ENCODE measurements around the gene MISFA.
"Not testable (repeated sequence)": the region's sequence is repeated elsewhere in the genome, so short reads cannot be mapped to it uniquely, and the experiment has no call there.

MISFA gene

DNA sequence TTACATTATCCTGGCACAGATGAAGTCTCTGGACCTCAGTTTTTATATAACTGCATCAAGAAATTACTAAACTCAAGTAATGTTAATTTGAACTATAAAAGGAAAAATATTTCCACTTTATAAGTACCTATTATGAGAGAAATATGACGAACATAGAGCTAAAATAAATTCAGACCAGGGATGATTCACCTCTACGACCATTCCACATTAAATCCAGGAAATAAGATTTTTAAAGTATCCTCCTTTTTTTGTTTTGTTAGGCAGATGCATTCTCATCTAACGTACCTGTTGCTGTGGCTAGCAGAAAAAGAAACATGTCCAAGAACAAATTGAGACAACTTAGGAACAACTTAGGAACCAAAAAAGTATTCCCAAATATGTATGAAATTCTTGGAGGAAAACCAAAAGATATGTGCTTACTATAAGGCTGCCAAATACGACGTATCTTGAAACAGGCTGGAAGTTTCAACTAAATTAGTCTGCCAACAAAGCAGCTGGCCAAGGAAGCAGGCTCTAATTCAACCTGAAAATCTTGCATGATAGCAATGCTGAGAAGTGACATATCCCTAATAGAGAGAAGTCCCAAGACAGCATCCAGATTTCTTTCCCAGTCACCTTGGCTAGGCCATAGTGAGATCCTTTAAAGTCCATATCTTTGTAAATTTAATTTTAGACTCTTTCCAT lies 18.9 kb downstream of the MISFA start:
- DNase-seq: peak; percentile 42

DNA sequence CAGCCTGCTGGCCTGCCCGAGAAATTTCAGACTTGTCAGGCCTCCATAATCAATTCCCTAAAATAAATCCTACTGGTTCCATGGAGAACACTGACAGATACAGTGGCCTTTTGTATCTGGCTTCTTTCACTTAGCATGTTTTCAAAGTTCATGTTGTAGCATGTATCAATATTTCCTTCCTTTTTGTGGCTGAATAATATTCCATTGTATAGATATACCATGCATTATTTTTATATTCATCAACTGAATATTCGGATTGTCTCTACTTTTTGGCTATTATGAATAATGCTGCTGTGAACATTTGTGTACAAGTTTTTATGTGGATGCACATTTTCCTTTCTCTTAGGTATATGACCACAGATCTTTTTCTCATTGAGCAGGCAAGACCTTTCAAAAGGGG lies 24.1 kb downstream of the MISFA start:
- no peak for DNase-seq

DNA sequence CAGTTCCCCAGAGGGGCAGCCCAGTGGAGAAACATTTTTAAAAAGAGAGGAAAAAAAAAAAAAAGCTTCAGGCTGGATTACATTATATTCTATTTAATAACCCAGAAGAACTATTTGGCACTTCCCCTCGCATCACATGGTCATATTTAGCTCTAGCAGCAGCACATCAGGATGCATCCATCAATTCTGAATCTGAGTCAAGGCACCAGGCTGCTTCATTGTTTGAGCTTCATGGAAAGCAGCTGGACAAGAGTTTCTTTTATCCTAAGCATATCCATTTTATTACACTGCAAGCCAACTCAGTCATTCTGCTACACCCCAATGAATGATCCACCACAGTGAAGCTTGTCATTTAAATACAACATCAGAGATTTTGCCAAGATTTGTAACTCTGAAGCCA lies 24.6 kb downstream of the MISFA start:
- DNase-seq: no peak

DNA sequence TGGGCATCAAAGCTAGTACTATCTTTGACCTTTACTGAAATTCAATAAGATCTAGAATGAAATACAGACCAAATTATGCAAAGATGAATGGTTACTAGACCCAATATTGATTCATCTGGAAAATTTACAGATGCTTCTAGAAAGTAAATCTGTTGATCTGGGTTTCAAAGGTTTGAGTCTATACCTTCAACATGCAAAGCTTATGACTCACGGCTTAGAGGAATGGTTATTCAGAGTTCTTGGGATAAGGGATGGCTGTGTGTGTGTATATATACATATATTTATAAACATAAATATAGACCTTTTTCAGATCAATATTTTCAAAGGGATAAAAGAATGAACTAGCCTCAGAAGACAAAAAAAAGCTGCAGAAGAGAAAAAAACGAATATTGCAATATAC lies 33.3 kb downstream of the MISFA start:
- no peak for DNase-seq

DNA sequence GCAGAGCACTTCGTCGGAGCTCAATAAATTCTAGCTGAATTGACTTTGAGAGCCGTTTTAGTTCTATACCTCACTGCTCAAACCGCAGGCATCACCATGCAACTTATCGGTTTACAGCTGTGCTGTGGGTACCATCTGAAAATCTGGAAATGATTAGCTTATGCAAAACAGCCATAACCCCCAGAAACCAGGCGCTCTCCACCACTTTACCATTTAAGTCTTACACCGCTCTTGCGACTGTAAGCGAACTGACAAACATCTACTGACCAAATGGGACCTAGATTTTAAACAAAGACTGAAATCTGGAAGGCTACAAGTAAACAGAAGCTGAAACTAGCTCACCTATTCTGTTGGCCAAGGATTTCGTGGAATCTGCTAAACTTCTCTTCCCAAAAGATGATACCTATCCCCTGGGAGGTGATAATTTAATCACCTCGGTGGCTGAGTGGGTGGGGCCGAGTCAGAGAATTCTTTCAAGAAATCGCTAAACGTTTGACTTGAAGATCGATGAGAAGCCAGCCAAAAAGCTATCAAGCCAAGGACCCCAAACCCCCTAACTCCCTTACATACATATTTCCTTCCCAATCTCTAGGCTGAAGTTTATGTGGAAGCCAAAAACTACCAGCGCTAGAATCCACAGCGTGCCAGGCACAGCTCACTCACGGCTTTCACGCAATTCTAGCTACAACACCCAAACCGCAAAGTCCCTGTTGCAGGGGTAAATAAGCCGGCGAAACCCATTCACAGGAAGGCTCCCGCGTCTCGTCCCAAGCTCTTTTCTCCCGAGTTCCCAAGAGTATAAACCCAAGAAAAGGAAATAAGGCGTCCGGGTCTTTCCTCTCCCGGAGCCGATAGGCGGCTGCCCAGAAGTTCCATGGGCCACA lies 33.9 kb downstream of the MISFA start:
- peak; percentile 59 for DNase-seq

DNA sequence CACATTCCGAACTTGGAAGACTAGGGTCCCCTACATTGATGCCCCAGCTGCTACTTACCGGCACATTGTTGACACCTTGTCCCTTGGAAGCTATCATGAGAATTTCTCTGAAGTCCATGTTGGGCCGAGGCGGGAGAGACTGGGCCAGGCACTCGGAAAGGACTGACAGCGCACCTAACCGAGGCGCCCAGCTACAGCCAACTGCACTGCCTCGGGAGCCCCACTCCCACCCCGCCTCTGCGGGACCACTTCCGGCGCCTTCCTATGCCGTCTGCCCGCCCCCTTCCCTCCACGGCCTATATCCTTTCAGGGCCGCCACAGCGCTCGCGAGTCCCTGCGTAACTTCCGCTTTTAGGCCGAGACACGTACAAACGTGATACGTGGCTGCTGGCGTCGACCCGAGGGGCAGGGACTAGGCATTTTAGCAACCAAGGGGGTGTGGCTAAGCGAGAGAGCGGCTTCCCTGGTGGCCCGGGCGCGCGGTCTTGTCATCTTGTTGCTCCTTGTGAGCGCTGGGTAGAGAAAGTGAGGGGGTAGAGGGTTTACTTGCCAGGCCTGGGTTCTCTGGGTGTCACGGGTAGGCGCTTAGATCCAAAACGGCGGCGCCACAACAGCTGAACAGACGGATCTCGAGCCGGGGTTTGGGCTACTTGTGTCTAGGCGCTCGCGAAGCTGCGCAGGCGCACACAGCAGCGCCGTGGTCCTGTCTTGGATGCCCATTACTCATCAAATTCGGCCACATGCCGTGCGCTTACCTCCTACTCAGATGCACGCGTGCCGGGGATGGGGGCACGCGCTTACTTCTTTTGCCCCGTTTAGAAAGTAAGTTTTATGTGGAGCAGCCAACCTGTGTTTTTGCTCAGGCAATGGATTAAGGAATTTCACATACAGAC lies 34.8 kb downstream of the MISFA start, which contains the start of gene SPTY2D1:
Gene SPTY2D1 (minus strand): TSS at position 203 of the 893 bp plus-strand sequence. CDS start 85 bp downstream, at position 118.
- DNase-seq: peak; percentile 100

DNA sequence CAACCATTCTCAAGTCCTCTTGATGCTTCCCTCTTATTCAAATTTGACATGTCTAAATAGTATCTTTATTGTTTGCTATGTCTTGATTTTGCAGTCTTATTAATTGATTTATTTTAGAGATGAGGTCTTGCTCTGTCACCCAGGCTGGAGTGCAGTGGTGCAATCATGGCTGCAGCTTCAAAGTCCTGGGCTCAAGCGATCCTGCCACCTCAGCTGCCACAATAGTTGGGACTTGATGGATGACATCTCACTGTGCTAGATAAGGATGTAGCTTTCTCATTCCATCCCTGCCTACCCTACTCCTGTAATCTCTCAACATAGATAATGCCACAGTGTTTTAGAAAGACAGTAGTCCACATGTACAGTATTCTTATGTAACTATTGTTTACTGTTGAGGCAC lies 42.1 kb downstream of the MISFA start:
- DNase-seq: no peak

DNA sequence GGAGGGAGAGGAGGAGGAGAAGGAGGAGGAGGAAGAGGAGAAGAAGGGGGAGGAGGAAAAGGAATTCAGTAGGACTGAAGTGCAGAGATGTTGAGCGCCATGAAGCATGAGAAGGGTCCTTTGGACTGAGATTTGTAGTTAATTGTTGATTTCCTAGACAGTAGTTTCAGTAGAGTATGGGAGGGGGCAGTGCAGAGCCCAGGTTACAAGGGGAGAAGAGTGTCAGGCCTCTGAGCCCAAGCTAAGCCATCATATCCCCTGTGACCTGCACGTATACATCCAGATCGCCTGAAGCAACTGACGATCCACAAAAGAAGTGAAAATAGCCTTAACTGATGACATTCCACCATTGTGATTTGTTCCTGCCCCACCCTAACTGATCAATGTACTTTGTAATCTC lies 43.4 kb downstream of the MISFA start:
- not testable (repeated sequence) for DNase-seq

DNA sequence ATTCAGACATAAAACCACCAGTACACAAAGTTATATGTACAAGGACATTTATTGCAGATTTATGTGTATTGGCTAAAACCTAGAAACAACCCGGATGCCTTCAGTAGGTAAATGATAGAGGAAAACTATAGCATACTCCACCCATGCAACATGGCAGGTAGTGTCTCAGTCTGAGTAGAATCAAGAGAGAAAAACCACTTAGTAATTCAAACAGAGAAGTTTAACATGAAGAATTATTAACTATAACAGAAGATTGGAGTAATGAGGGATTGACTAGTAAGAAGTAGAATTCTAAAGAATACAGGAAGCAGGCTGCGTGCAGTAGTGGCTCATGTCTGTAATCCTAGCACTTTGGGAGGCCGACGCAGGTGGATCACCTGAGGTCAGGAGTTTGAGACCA lies 50.8 kb downstream of the MISFA start:
- no peak for DNase-seq

DNA sequence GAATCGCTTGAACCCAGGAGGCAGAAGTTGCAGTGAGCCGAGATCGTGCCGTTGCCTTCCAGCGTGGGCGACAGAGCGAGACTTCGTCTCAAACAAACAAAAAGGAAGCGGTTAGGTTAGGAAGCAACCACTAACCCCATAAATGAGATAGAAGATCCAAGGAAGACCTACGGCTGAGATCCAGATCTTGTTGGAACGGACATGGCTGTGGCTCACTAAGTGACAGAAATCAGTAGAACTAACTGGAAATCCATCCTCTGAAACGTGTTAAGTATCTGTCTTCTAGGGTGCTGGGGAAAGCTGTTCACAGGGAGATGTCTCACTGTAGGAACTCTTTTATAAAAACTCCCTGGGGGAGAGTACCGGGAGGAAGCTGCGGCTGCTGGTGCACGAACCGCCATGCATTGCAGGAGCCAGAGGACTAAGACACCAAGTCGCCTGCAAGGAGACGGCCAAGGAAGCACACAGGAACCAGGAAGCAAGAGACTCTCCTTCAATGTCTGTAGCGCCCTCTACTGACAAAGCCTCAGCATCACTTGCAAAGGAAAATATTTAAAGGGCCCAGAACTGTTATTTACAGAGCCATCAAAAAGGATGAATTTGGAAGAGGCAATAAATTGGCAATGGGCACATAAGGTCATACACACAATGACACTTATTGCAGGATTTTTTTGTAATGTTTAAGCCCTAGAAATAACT lies 51.4 kb downstream of the MISFA start:
- peak; percentile 55 for DNase-seq

Measured in fibroblast of skin of abdomen (primary cell).